ENCODE measurements around the gene GPR143.
"Not testable (repeated sequence)": the region's sequence is repeated elsewhere in the genome, so short reads cannot be mapped to it uniquely, and the experiment has no call there.

GPR143 gene

DNA sequence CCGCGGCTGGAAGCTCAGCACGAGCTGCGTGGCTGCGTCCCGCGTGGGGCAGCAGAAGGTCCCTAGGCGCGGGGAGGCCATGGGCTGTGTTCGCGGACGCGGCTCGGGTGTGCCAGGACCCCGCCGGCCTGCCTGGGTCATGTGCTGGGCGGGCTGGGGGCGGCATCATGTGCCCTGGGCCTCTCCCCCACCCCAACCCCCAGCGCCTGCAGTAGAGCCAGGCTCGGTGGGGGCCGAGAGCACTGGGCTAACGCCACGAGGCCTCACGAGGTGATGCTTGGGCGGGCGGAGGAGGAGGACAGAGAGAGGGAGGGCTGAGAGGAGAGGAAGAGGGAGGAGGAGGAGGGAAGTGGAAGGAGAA is at the start of gene GPR143:
Gene GPR143 (minus strand): TSS at position 111 of the 361 bp plus-strand sequence. CDS start 30 bp downstream, at position 81.
- no peak for DNase-seq (ENCODE audit: low spot score)
- TF ChIP-seq CTCF (IDR thresholded peaks at IDR 0.05; ENCODE audit: borderline replicate concordance, control extremely low read depth, extremely low read depth, insufficient read depth, missing control alignments), result no peak
- in situ Hi-C loops (cut with MboI; ENCODE audit: low sequenced_read_pairs, unreplicated experiment), result no loop called here

GRCh38 chrX:9811086-9811485 is 45.4 kb upstream of the GPR143 start:
- not testable (repeated sequence) for DNase-seq (ENCODE audit: low spot score)

GRCh38 chrX:9809876-9810275 is 44.2 kb upstream of the GPR143 start:
- in situ Hi-C loops (cut with MboI; ENCODE audit: low sequenced_read_pairs, unreplicated experiment), result not testable (repeated sequence)

More at GRCh38 chrX:9811086-9811485, 45.4 kb upstream of the GPR143 start:
- in situ Hi-C loops (cut with MboI; ENCODE audit: low sequenced_read_pairs, unreplicated experiment), result not testable (repeated sequence)

GRCh38 chrX:9807355-9808182 is 41.9 kb upstream of the GPR143 start:
- DNase-seq (ENCODE audit: low spot score), result no peak
- in situ Hi-C loops (cut with MboI; ENCODE audit: low sequenced_read_pairs, unreplicated experiment), result no loop called here
- no peak for TF ChIP-seq CTCF (IDR thresholded peaks at IDR 0.05; ENCODE audit: borderline replicate concordance, control extremely low read depth, extremely low read depth, insufficient read depth, missing control alignments)

More at GRCh38 chrX:9809876-9810275, 44.2 kb upstream of the GPR143 start:
- DNase-seq (ENCODE audit: low spot score), result not testable (repeated sequence)

DNA sequence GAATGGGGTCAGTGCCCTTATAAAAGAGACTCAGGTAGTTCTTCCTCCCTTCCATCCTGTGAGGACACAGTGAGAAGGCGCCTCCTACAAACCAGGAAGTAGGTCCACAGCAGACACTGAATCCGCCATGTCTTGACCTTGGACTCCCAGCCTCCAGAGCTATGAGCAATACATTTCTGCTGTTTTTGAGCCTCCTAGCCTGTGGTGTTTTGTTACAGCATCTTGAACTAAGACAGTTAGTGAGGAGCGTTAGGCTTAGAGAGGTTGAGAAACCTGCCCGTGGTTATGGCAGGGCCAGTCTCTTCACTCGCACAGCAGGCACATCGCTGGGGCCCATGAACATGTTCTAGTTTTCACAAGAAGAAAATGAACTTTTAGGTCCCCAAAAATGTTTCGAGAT is 40.3 kb upstream of the GPR143 start:
- TF ChIP-seq CTCF (IDR thresholded peaks at IDR 0.05; ENCODE audit: borderline replicate concordance, control extremely low read depth, extremely low read depth, insufficient read depth, missing control alignments), result no peak
- in situ Hi-C loops (cut with MboI; ENCODE audit: low sequenced_read_pairs, unreplicated experiment), result no loop called here
- no peak for DNase-seq (ENCODE audit: low spot score)

GRCh38 chrX:9804444-9804843 is 38.8 kb upstream of the GPR143 start:
- in situ Hi-C loops (cut with MboI; ENCODE audit: low sequenced_read_pairs, unreplicated experiment), result no loop called here
- no peak for DNase-seq (ENCODE audit: low spot score)
- no peak for TF ChIP-seq CTCF (IDR thresholded peaks at IDR 0.05; ENCODE audit: borderline replicate concordance, control extremely low read depth, extremely low read depth, insufficient read depth, missing control alignments)

GRCh38 chrX:9802737-9803136 is 37.1 kb upstream of the GPR143 start:
- in situ Hi-C loops (cut with MboI; ENCODE audit: low sequenced_read_pairs, unreplicated experiment), result no loop called here
- TF ChIP-seq CTCF (IDR thresholded peaks at IDR 0.05; ENCODE audit: borderline replicate concordance, control extremely low read depth, extremely low read depth, insufficient read depth, missing control alignments), result no peak
- no peak for DNase-seq (ENCODE audit: low spot score)
